ENCODE results near the gene PPP6R1. TPM values are rescaled to one million over a fixed set of nuclear protein-coding genes. Genes with fewer than 3 reads are reported as not detected.

PPP6R1 gene
- polyA plus RNA-seq, 6 donors from 2014 or later = 21.4 to 81.1 (median 41.1) TPM

GRCh38 chr19:55276720-55277430 is 18.1 kb upstream of the PPP6R1 start:
- Mint-ChIP-seq H3K9me3 (no peaks in the 10 kb centered on the region), H3K4me1 (peaks cover 45 to 71% (median 54%) of the 10 kb centered on the region in 3 donors), H3K4me3 (peak overlapping the region; percentile 64 to 88 (median 80)), H3K36me3 (peaks cover 5 to 13% of the 10 kb centered on the region in 2 donors), H3K27ac (peak overlapping the region; percentile 96 to 99 (median 97)), H3K27me3 (peaks cover 0 to 5% (median 0%) of the 10 kb centered on the region in 3 donors)
- ATAC-seq (ENCODE audit: low read depth in 2 of 2) (peak; percentile 15 to 22), DNase-seq (peak; percentile 46)

GRCh38 chr19:55275851-55276719 is 17.3 kb upstream of the PPP6R1 start:
- no peaks in the 10 kb centered on the region for H3K9me3 Mint-ChIP-seq
- peak overlapping the region; percentile 64 to 88 (median 80) for H3K4me3 Mint-ChIP-seq
- peak overlapping the region; percentile 96 to 99 (median 97) for H3K27ac Mint-ChIP-seq
- H3K27me3 Mint-ChIP-seq = peaks cover 0 to 4% (median 0%) of the 10 kb centered on the region in 3 donors
- peak; percentile 40 to 45 for ATAC-seq (ENCODE audit: low read depth in 2 of 2)
- H3K4me1 Mint-ChIP-seq = peaks cover 44 to 64% (median 47%) of the 10 kb centered on the region in 3 donors
- DNase-seq = peak; percentile 61
- H3K36me3 Mint-ChIP-seq = peaks cover 6 to 16% of the 10 kb centered on the region in 2 donors

- H3K27ac Mint-ChIP-seq = peak overlapping the region in 1 of 6 donors; percentile 16
- peaks cover 12 to 25% of the 10 kb centered on the region in 2 donors for H3K36me3 Mint-ChIP-seq
- no peak overlapping the region for H3K4me3 Mint-ChIP-seq
- H3K4me1 Mint-ChIP-seq = peaks cover 32 to 48% (median 39%) of the 10 kb centered on the region in 3 donors
- DNase-seq (no peak), ATAC-seq (ENCODE audit: low read depth in 2 of 2) (no peak)
- H3K27me3 Mint-ChIP-seq = no peaks in the 10 kb centered on the region
- no peaks in the 10 kb centered on the region for H3K9me3 Mint-ChIP-seq
These were observed 15.3 kb upstream of the PPP6R1 start for GRCh38 chr19:55273978-55274707.

GRCh38 chr19:55272142-55272541 is 13.3 kb upstream of the PPP6R1 start:
- no peak for ATAC-seq (ENCODE audit: low read depth in 2 of 2)
- Mint-ChIP-seq H3K9me3 (no peaks in the 10 kb centered on the region), H3K4me3 (peak overlapping the region in 1 of 8 donors; percentile 60), H3K4me1 (peaks cover 21 to 33% (median 30%) of the 10 kb centered on the region in 3 donors), H3K27ac (peak overlapping the region in 1 of 6 donors; percentile 84), H3K27me3 (no peaks in the 10 kb centered on the region), H3K36me3 (peaks cover 14 to 25% of the 10 kb centered on the region in 2 donors)
- DNase-seq = no peak

GRCh38 chr19:55270172-55270942 is 11.5 kb upstream of the PPP6R1 start:
- DNase-seq = no peak
- Mint-ChIP-seq H3K27ac (no peak overlapping the region), H3K4me1 (peaks cover 14 to 27% (median 18%) of the 10 kb centered on the region in 3 donors), H3K36me3 (peaks cover 20 to 34% of the 10 kb centered on the region in 2 donors), H3K27me3 (no peaks in the 10 kb centered on the region), H3K9me3 (peaks cover 0 to 5% (median 2%) of the 10 kb centered on the region in 7 donors), H3K4me3 (no peak overlapping the region)
- ATAC-seq (ENCODE audit: low read depth in 2 of 2) = no peak

GRCh38 chr19:55269299-55269698 is 10.5 kb upstream of the PPP6R1 start:
- peaks cover 20 to 34% of the 10 kb centered on the region in 2 donors for H3K36me3 Mint-ChIP-seq
- H3K4me3 Mint-ChIP-seq = no peak overlapping the region
- no peak overlapping the region for H3K27ac Mint-ChIP-seq
- peaks cover 8 to 27% (median 8%) of the 10 kb centered on the region in 3 donors for H3K4me1 Mint-ChIP-seq
- H3K27me3 Mint-ChIP-seq = no peaks in the 10 kb centered on the region
- no peak for ATAC-seq (ENCODE audit: low read depth in 2 of 2)
- DNase-seq = no peak
- peaks cover 0 to 5% (median 2%) of the 10 kb centered on the region in 7 donors for H3K9me3 Mint-ChIP-seq

GRCh38 chr19:55266840-55267239 is 8.0 kb upstream of the PPP6R1 start:
- no peaks in the 10 kb centered on the region for H3K27me3 Mint-ChIP-seq
- H3K4me3 Mint-ChIP-seq = no peak overlapping the region
- H3K27ac Mint-ChIP-seq = peak overlapping the region in 1 of 6 donors; percentile 5
- H3K4me1 Mint-ChIP-seq = peaks cover 8 to 23% (median 8%) of the 10 kb centered on the region in 3 donors
- ATAC-seq (ENCODE audit: low read depth in 2 of 2) (no peak), DNase-seq (no peak)
- peaks cover 0 to 5% (median 2%) of the 10 kb centered on the region in 7 donors for H3K9me3 Mint-ChIP-seq
- peaks cover 15 to 27% of the 10 kb centered on the region in 2 donors for H3K36me3 Mint-ChIP-seq

- Mint-ChIP-seq H3K9me3 (peaks cover 0 to 5% (median 2%) of the 10 kb centered on the region in 7 donors), H3K4me1 (peaks cover 8 to 22% (median 8%) of the 10 kb centered on the region in 3 donors), H3K4me3 (peak overlapping the region in 1 of 8 donors; percentile 59), H3K36me3 (peaks cover 14 to 26% of the 10 kb centered on the region in 2 donors), H3K27me3 (no peaks in the 10 kb centered on the region), H3K27ac (peak overlapping the region in 2 of 6 donors; percentile 5 to 76)
- DNase-seq (no peak), ATAC-seq (ENCODE audit: low read depth in 2 of 2) (no peak)
These were observed 7.6 kb upstream of the PPP6R1 start for GRCh38 chr19:55266404-55266803.

- no peak overlapping the region for H3K27ac Mint-ChIP-seq
- H3K4me1 Mint-ChIP-seq = peaks cover 8 to 19% (median 8%) of the 10 kb centered on the region in 3 donors
- peak overlapping the region in 2 of 8 donors; percentile 59 to 65 for H3K4me3 Mint-ChIP-seq
- ATAC-seq (ENCODE audit: low read depth in 2 of 2) = no peak
- no peaks in the 10 kb centered on the region for H3K27me3 Mint-ChIP-seq
- H3K9me3 Mint-ChIP-seq = peaks cover 0 to 5% (median 2%) of the 10 kb centered on the region in 7 donors
- H3K36me3 Mint-ChIP-seq = peaks cover 14 to 23% of the 10 kb centered on the region in 2 donors
- no peak for DNase-seq
These were observed 7.0 kb upstream of the PPP6R1 start for GRCh38 chr19:55265723-55266386.

GRCh38 chr19:55265173-55265572 is 6.4 kb upstream of the PPP6R1 start:
- Mint-ChIP-seq H3K4me1 (peaks cover 5 to 18% (median 8%) of the 10 kb centered on the region in 3 donors), H3K4me3 (no peak overlapping the region), H3K36me3 (peaks cover 14 to 17% of the 10 kb centered on the region in 2 donors), H3K27ac (no peak overlapping the region), H3K9me3 (peaks cover 0 to 5% (median 2%) of the 10 kb centered on the region in 7 donors), H3K27me3 (no peaks in the 10 kb centered on the region)
- no peak for DNase-seq
- ATAC-seq (ENCODE audit: low read depth in 2 of 2) = no peak

GRCh38 chr19:55264531-55264930 is 5.7 kb upstream of the PPP6R1 start:
- H3K4me3 Mint-ChIP-seq = no peak overlapping the region
- H3K27ac Mint-ChIP-seq = no peak overlapping the region
- H3K4me1 Mint-ChIP-seq = peaks cover 10 to 18% (median 11%) of the 10 kb centered on the region in 3 donors
- ATAC-seq (ENCODE audit: low read depth in 2 of 2) = no peak
- peaks cover 12 to 17% of the 10 kb centered on the region in 2 donors for H3K36me3 Mint-ChIP-seq
- peaks cover 0 to 5% (median 2%) of the 10 kb centered on the region in 7 donors for H3K9me3 Mint-ChIP-seq
- H3K27me3 Mint-ChIP-seq = no peaks in the 10 kb centered on the region
- DNase-seq = no peak

- Mint-ChIP-seq H3K36me3 (peaks cover 6 to 35% of the 10 kb centered on the region in 2 donors), H3K4me1 (peaks cover 20 to 28% (median 25%) of the 10 kb centered on the region in 3 donors), H3K9me3 (peaks cover 0 to 5% (median 2%) of the 10 kb centered on the region in 7 donors), H3K4me3 (no peak overlapping the region), H3K27ac (peak overlapping the region in 1 of 6 donors; percentile 29), H3K27me3 (no peaks in the 10 kb centered on the region)
- DNase-seq (no peak), ATAC-seq (ENCODE audit: low read depth in 2 of 2) (no peak)
These were observed 3.5 kb upstream of the PPP6R1 start for GRCh38 chr19:55262359-55262758.
